ENCODE measurements around the gene SCN9A.

GRCh38 chr2:166343467-166343866, 32.3 kb downstream of the SCN9A start:
- no peak for TF ChIP-seq RAD21 (IDR thresholded peaks at IDR 0.05; ENCODE audit: low read depth)
- no peak for TF ChIP-seq EGR1 (IDR thresholded peaks at IDR 0.05; ENCODE audit: low read depth)
- TF ChIP-seq, protein P1, sequence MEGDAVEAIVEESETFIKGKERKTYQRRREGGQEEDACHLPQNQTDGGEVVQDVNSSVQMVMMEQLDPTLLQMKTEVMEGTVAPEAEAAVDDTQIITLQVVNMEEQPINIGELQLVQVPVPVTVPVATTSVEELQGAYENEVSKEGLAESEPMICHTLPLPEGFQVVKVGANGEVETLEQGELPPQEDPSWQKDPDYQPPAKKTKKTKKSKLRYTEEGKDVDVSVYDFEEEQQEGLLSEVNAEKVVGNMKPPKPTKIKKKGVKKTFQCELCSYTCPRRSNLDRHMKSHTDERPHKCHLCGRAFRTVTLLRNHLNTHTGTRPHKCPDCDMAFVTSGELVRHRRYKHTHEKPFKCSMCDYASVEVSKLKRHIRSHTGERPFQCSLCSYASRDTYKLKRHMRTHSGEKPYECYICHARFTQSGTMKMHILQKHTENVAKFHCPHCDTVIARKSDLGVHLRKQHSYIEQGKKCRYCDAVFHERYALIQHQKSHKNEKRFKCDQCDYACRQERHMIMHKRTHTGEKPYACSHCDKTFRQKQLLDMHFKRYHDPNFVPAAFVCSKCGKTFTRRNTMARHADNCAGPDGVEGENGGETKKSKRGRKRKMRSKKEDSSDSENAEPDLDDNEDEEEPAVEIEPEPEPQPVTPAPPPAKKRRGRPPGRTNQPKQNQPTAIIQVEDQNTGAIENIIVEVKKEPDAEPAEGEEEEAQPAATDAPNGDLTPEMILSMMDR (IDR thresholded peaks at IDR 0.05 in 2 of 3, conservative IDR thresholded peaks at IDR 0.05 in 1 of 3; ENCODE audit: borderline replicate concordance in 1 of 3, insufficient read depth in 1 of 3, low read depth in 2 of 3, low read length in 2 of 3) = no peak
- TF ChIP-seq EZH2phosphoT487 (IDR thresholded peaks at IDR 0.05; ENCODE audit: borderline replicate concordance) = no peak
- TF ChIP-seq ZNF274 (IDR thresholded peaks at IDR 0.05; ENCODE audit: low read depth, low read length) = no peak
- no peak for TF ChIP-seq ZFX (IDR thresholded peaks at IDR 0.05)
- no peak for TF ChIP-seq CBX3 (IDR thresholded peaks at IDR 0.05; ENCODE audit: low read depth)
- no peak for TF ChIP-seq TCF7L2 (IDR thresholded peaks at IDR 0.05; ENCODE audit: borderline replicate concordance, extremely low read depth, insufficient read depth, insufficient read length)
- no peak for TF ChIP-seq EZH2 (IDR thresholded peaks at IDR 0.05)
